ENCODE measurements around the gene RPL7A. TPM values are rescaled to one million over a fixed set of nuclear protein-coding genes. Genes with fewer than 3 reads are reported as not detected.
"Not testable (repeated sequence)": the region's sequence is repeated elsewhere in the genome, so short reads cannot be mapped to it uniquely, and the experiment has no call there.

The RPL7A gene
- total RNA-seq, 4 donors from 2014 or later, result 1,001 to 1,630 (median 1,510) TPM

GRCh38 chr9:133321411-133321935 lies 26.5 kb upstream of the RPL7A start:
- no peak overlapping the region for H3K4me3 ChIP-seq
- DNase-seq, result no peak
- no peaks in the 10 kb centered on the region for H3K36me3 ChIP-seq
- no peaks in the 10 kb centered on the region for H3K27me3 ChIP-seq
- H3K9me3 ChIP-seq, result no peaks in the 10 kb centered on the region
- no peaks in the 10 kb centered on the region for H3K4me1 ChIP-seq
- no peak overlapping the region for H3K27ac ChIP-seq
- intact Hi-C loops (cut with DNase I; ENCODE audit: low total_unique reads), result no loop called here
- no peak for TF ChIP-seq POLR2A (IDR thresholded peaks at IDR 0.05)
- no peak for TF ChIP-seq CTCF (IDR thresholded peaks at IDR 0.05 in 4 of 5, conservative IDR thresholded peaks at IDR 0.05 in 1 of 5)
- no peak for ATAC-seq
- in situ Hi-C loops (cut with MboI; ENCODE audit: low sequenced_read_pairs in 4 of 4), result no loop called here

- TF ChIP-seq CTCF (IDR thresholded peaks at IDR 0.05 in 4 of 5, conservative IDR thresholded peaks at IDR 0.05 in 1 of 5), result no peak
- TF ChIP-seq POLR2A (IDR thresholded peaks at IDR 0.05), result no peak
- DNase-seq (no peak), ATAC-seq (no peak)
- H3K4me3 ChIP-seq, result no peak overlapping the region
- H3K27ac ChIP-seq, result no peak overlapping the region
- in situ Hi-C loops (cut with MboI; ENCODE audit: low sequenced_read_pairs in 4 of 4), result no loop called here
- H3K36me3 ChIP-seq, result no peaks in the 10 kb centered on the region
- no peaks in the 10 kb centered on the region for H3K9me3 ChIP-seq
- intact Hi-C loops (cut with DNase I; ENCODE audit: low total_unique reads), result no loop called here
- H3K27me3 ChIP-seq, result no peaks in the 10 kb centered on the region
- H3K4me1 ChIP-seq, result no peaks in the 10 kb centered on the region
Measured at GRCh38 chr9:133322701-133323100, 25.3 kb upstream of the RPL7A start.

- in situ Hi-C loops (cut with MboI; ENCODE audit: low sequenced_read_pairs in 4 of 4), result no loop called here
- H3K9me3 ChIP-seq, result no peaks in the 10 kb centered on the region
- TF ChIP-seq CTCF (IDR thresholded peaks at IDR 0.05 in 4 of 5, conservative IDR thresholded peaks at IDR 0.05 in 1 of 5), result no peak
- no peak for TF ChIP-seq POLR2A (IDR thresholded peaks at IDR 0.05)
- no peaks in the 10 kb centered on the region for H3K4me1 ChIP-seq
- no peaks in the 10 kb centered on the region for H3K36me3 ChIP-seq
- intact Hi-C loops (cut with DNase I; ENCODE audit: low total_unique reads), result no loop called here
- DNase-seq (no peak), ATAC-seq (no peak)
- no peak overlapping the region for H3K27ac ChIP-seq
- no peaks in the 10 kb centered on the region for H3K27me3 ChIP-seq
- H3K4me3 ChIP-seq, result no peak overlapping the region
Measured at GRCh38 chr9:133323211-133323610, 24.8 kb upstream of the RPL7A start.

- Histone ChIP-seq H3K27me3 (no peaks in the 10 kb centered on the region), H3K9me3 (no peaks in the 10 kb centered on the region), H3K4me3 (no peak overlapping the region), H3K36me3 (no peaks in the 10 kb centered on the region), H3K27ac (no peak overlapping the region), H3K4me1 (no peaks in the 10 kb centered on the region)
- DNase-seq (no peak), ATAC-seq (no peak)
- in situ Hi-C loops (cut with MboI; ENCODE audit: low sequenced_read_pairs in 4 of 4), result no loop called here
- TF ChIP-seq POLR2A (IDR thresholded peaks at IDR 0.05) (no peak), CTCF (IDR thresholded peaks at IDR 0.05 in 4 of 5, conservative IDR thresholded peaks at IDR 0.05 in 1 of 5) (no peak)
- intact Hi-C loops (cut with DNase I; ENCODE audit: low total_unique reads), result no loop called here
Measured at GRCh38 chr9:133323991-133324703, 23.9 kb upstream of the RPL7A start.

GRCh38 chr9:133327021-133327420 lies 21.0 kb upstream of the RPL7A start:
- DNase-seq; H3K27ac ChIP-seq; H3K9me3 ChIP-seq; ATAC-seq; H3K27me3 ChIP-seq; H3K4me1 ChIP-seq; in situ Hi-C loops (cut with MboI; ENCODE audit: low sequenced_read_pairs in 4 of 4); H3K4me3 ChIP-seq; intact Hi-C loops (cut with DNase I; ENCODE audit: low total_unique reads): not testable (repeated sequence)
- H3K36me3 ChIP-seq, result peaks cover 0 to 20% of the 10 kb centered on the region in 2 donors
